H9 (cell line): ENCODE results near the gene RIPK1. TPM values are rescaled to one million over a fixed set of nuclear protein-coding genes. Genes with fewer than 3 reads are reported as not detected.

Experiments
- DNase-seq: peaks from one replicate; pipeline ENCODE4 v3.0.0-alpha.2; 2017
- H2AFZ ChIP-seq: one replicate; pipeline ENCODE4 v1.6.1; 2013; ENCODE audit warnings: mild to moderate bottlenecking, low read length, control low read depth, moderate library complexity
- H2AK5ac ChIP-seq: 2 replicates; pipeline ENCODE4 v1.6.1; 2013; ENCODE audit warnings: low read length, control low read depth, mixed read lengths; ENCODE audit not compliant: insufficient read length
- H2BK120ac ChIP-seq: one replicate; pipeline ENCODE4 v1.6.1; 2013; ENCODE audit warnings: low read depth, mild to moderate bottlenecking, low read length, control low read depth, inconsistent platforms; ENCODE audit not compliant: poor library complexity, severe bottlenecking
- H2BK12ac ChIP-seq: 2 replicates; pipeline ENCODE4 v1.6.1; 2013; ENCODE audit warnings: low read length, control low read depth, mixed read lengths, low read depth; ENCODE audit not compliant: insufficient read length
- H2BK15ac ChIP-seq: 2 replicates; pipeline ENCODE4 v1.6.1; 2013; ENCODE audit warnings: low read depth, low read length, control low read depth
- H2BK20ac ChIP-seq: one replicate; pipeline ENCODE4 v1.6.1; 2013; ENCODE audit warnings: low read depth, mild to moderate bottlenecking, low read length, control low read depth, inconsistent platforms; ENCODE audit not compliant: poor library complexity, severe bottlenecking
- H2BK5ac ChIP-seq: 2 replicates; pipeline ENCODE4 v1.6.1; 2013; ENCODE audit warnings: low read length, control low read depth, mixed read lengths; ENCODE audit not compliant: insufficient read length
- H3K14ac ChIP-seq: 2 replicates; pipeline ENCODE4 v1.6.1; 2013; ENCODE audit warnings: low read length, control low read depth; ENCODE audit not compliant: insufficient read depth
- H3K18ac ChIP-seq: 2 replicates; pipeline ENCODE4 v1.6.1; 2013; ENCODE audit warnings: low read depth, mild to moderate bottlenecking, mixed read lengths, low read length, control low read depth; ENCODE audit not compliant: insufficient read length
- H3K23ac ChIP-seq: 2 replicates; pipeline ENCODE4 v1.6.1; 2013; ENCODE audit warnings: low read length, control low read depth, mixed read lengths, low read depth; ENCODE audit not compliant: insufficient read length
- H3K23me2 ChIP-seq: 2 replicates; pipeline ENCODE4 v1.6.1; 2013; ENCODE audit warnings: low read depth, mild to moderate bottlenecking, mixed read lengths, low read length, control low read depth; ENCODE audit not compliant: insufficient read length, poor library complexity, severe bottlenecking
- H3K27ac ChIP-seq: 2 replicates; pipeline ENCODE4 v1.5.1; 2013; ENCODE audit warnings: low read length, control low read depth, mixed read lengths, low read depth; ENCODE audit not compliant: insufficient read length
- H3K27me3 ChIP-seq: 2 replicates; pipeline ENCODE4 v1.6.1; 2013; ENCODE audit warnings: low read length, control low read depth, inconsistent platforms; ENCODE audit not compliant: insufficient read depth
- H3K4ac ChIP-seq: 2 replicates; pipeline ENCODE4 v1.6.1; 2013; ENCODE audit warnings: low read depth, mild to moderate bottlenecking, control low read depth, inconsistent platforms, low read length, moderate library complexity
- H3K4me1 ChIP-seq: 2 replicates; pipeline ENCODE4 v1.6.1; 2013; ENCODE audit warnings: low read length, control low read depth, inconsistent platforms; ENCODE audit not compliant: insufficient read depth
- H3K4me2 ChIP-seq: 2 replicates; pipeline ENCODE4 v1.6.1; 2013; ENCODE audit warnings: low read length, control low read depth, mixed read lengths; ENCODE audit not compliant: insufficient read length, insufficient read depth
- H3K56ac ChIP-seq: 2 replicates; pipeline ENCODE4 v1.6.1; 2013; ENCODE audit warnings: low read depth, mild to moderate bottlenecking, mixed read lengths, low read length, control low read depth; ENCODE audit not compliant: insufficient read length
- H3K79me1 ChIP-seq: 2 replicates; pipeline ENCODE4 v1.6.1; 2013; ENCODE audit warnings: low read depth, mild to moderate bottlenecking, moderate library complexity, low read length, control low read depth, inconsistent platforms; ENCODE audit not compliant: insufficient read depth, poor library complexity, severe bottlenecking
- H3K79me2 ChIP-seq: 2 replicates; pipeline ENCODE4 v1.6.1; 2013; ENCODE audit warnings: low read length, control low read depth, inconsistent platforms; ENCODE audit not compliant: insufficient read depth
- H3K9ac ChIP-seq: 2 replicates; pipeline ENCODE4 v1.6.1; 2013; ENCODE audit warnings: low read length, control low read depth, mixed read lengths; ENCODE audit not compliant: insufficient read length; ENCODE audit errors: extremely low read depth
- H3K9me3 ChIP-seq: one replicate; pipeline ENCODE4 v1.6.1; 2013; ENCODE audit warnings: low read depth, low read length, inconsistent platforms; ENCODE audit not compliant: control insufficient read depth
- H3T11ph ChIP-seq: one replicate; pipeline ENCODE4 v1.6.1; 2013; ENCODE audit warnings: mild to moderate bottlenecking, low read length, control low read depth, inconsistent platforms
- H4K20me1 ChIP-seq: one replicate; pipeline ENCODE4 v1.6.1; 2013; ENCODE audit not compliant: control insufficient read depth, insufficient read length, insufficient read depth
- H4K5ac ChIP-seq: 2 replicates; pipeline ENCODE4 v1.6.1; 2013; ENCODE audit warnings: low read depth, mild to moderate bottlenecking, mixed read lengths, low read length, control low read depth; ENCODE audit not compliant: insufficient read length
- H4K8ac ChIP-seq: replicated peaks from 2 replicates; pipeline ENCODE4 v1.6.1; 2013; ENCODE audit warnings: low read length, control low read depth, mixed read lengths, low read depth; ENCODE audit not compliant: insufficient read length
- H4K91ac ChIP-seq: 2 replicates; pipeline ENCODE4 v1.6.1; 2013; ENCODE audit warnings: low read depth, mild to moderate bottlenecking, moderate library complexity, mixed read lengths, low read length, control low read depth; ENCODE audit not compliant: insufficient read length
- H3K27ac Mint-ChIP-seq, 3 experiments: 2 replicates in 2 of 3; 3 replicates in 1 of 3; pipeline ENCODE4 v1.8.0; 2020 to 2021; ENCODE audit warnings: mixed read lengths in 3 of 3, mild to moderate bottlenecking in 1 of 3, moderate library complexity in 1 of 3
- H3K27me3 Mint-ChIP-seq: 2 replicates; pipeline ENCODE4 v1.8.0; 2021; ENCODE audit warnings: low read depth, mild to moderate bottlenecking, moderate library complexity, mixed read lengths
- H3K36me3 Mint-ChIP-seq, 3 experiments: 2 replicates in 2 of 3; 3 replicates in 1 of 3; pipeline ENCODE4 v1.8.0; 2020 to 2021; ENCODE audit warnings: low read depth in 3 of 3, mixed read lengths in 3 of 3; ENCODE audit not compliant: insufficient read depth in 1 of 3
- H3K4me1 Mint-ChIP-seq, 2 experiments: 2 replicates each; pipeline ENCODE4 v1.8.0; 2020; ENCODE audit warnings: mixed read lengths in 2 of 2
- H3K4me3 Mint-ChIP-seq, 2 experiments: 2 replicates in 1 of 2; 3 replicates in 1 of 2; pipeline ENCODE4 v1.8.0; 2020 to 2021; ENCODE audit warnings: mild to moderate bottlenecking in 2 of 2, mixed read lengths in 2 of 2, moderate library complexity in 1 of 2
- H3K9me3 Mint-ChIP-seq, 2 experiments: 2 replicates in 1 of 2; 3 replicates in 1 of 2; pipeline ENCODE4 v1.8.0; 2020; ENCODE audit warnings: mild to moderate bottlenecking in 2 of 2, mixed read lengths in 2 of 2, moderate library complexity in 1 of 2
- WGBS: extraction: QIAGEN DNeasy Blood & Tissue Kit; methylation state at CpG from one replicate; pipeline ENCODE4 v1.1.7; 2013; ENCODE audit warnings: missing lambda C conversion rate, low lambda C conversion rate, mixed read lengths; ENCODE audit not compliant: insufficient read length; ENCODE audit errors: extremely low coverage; 5-methylcytosine and 5-hydroxymethylcytosine counted together
- total RNA-seq: library from RNA; stranded (reverse); gene quantifications from 2 replicates; pipeline ENCODE4 v1.2.1, GENCODE V29; 2021
- TF ChIP-seq, protein P1 (sequence below): fragments of 200-600 bp; sonication (generic); conservative IDR thresholded peaks from 3 replicates; pipeline ENCODE4 v1.8.0; 2021; ENCODE audit warnings: antibody characterized with exemption, mild to moderate bottlenecking

RIPK1 gene
- total RNA-seq, 1 experiment from 2014 or later: 24.6 TPM

- Histone ChIP-seq H3K23ac (no peak overlapping the region), H3T11ph (no peak overlapping the region), H2BK20ac (no peak overlapping the region), H2AK5ac (no peak overlapping the region), H3K9me3 (no peaks in the 10 kb centered on the region), H2BK120ac (no peak overlapping the region), H3K27me3 (no peaks in the 10 kb centered on the region), H2BK12ac (no peak overlapping the region), H2BK15ac (no peak overlapping the region), H3K56ac (no peak overlapping the region), H4K5ac (no peak overlapping the region), H4K20me1 (no peaks in the 10 kb centered on the region), H3K23me2 (no peaks in the 10 kb centered on the region), H3K79me1 (no peaks in the 10 kb centered on the region), H3K4me2 (no peak overlapping the region), H2BK5ac (no peak overlapping the region), H2AFZ (no peak overlapping the region), H3K27ac (no peak overlapping the region), H3K18ac (no peak overlapping the region), H3K14ac (no peak overlapping the region), H3K4ac (no peak overlapping the region), H4K91ac (no peak overlapping the region), H4K8ac (no peak overlapping the region), H3K79me2 (no peaks in the 10 kb centered on the region), H3K4me1 (no peaks in the 10 kb centered on the region), H3K9ac (no peak overlapping the region)
- H3K4me1 Mint-ChIP-seq: peaks cover under 1 to 6% of the 10 kb centered on the region in 2 experiments
- no CpG with 5 or more reads among the region's 8 CpGs for WGBS
- no peaks in the 10 kb centered on the region for H3K9me3 Mint-ChIP-seq
- TF ChIP-seq, protein P1, sequence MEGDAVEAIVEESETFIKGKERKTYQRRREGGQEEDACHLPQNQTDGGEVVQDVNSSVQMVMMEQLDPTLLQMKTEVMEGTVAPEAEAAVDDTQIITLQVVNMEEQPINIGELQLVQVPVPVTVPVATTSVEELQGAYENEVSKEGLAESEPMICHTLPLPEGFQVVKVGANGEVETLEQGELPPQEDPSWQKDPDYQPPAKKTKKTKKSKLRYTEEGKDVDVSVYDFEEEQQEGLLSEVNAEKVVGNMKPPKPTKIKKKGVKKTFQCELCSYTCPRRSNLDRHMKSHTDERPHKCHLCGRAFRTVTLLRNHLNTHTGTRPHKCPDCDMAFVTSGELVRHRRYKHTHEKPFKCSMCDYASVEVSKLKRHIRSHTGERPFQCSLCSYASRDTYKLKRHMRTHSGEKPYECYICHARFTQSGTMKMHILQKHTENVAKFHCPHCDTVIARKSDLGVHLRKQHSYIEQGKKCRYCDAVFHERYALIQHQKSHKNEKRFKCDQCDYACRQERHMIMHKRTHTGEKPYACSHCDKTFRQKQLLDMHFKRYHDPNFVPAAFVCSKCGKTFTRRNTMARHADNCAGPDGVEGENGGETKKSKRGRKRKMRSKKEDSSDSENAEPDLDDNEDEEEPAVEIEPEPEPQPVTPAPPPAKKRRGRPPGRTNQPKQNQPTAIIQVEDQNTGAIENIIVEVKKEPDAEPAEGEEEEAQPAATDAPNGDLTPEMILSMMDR: no peak
- DNase-seq: no peak
- H3K27me3 Mint-ChIP-seq: no peaks in the 10 kb centered on the region
- peaks cover 15 to 44% (median 20%) of the 10 kb centered on the region in 3 experiments for H3K36me3 Mint-ChIP-seq
- no peak overlapping the region for H3K4me3 Mint-ChIP-seq
- H3K27ac Mint-ChIP-seq: no peak overlapping the region
Measured at GRCh38 chr6:3124667-3125066, 56.4 kb downstream of the RIPK1 start.
